Inferior parietal cortex (tissue), 1 donor: ENCODE results near the gene LPAR4.
"Not testable (repeated sequence)": the region's sequence is repeated elsewhere in the genome, so short reads cannot be mapped to it uniquely, and the experiment has no call there.

Experiments used
- DNase-seq: peaks from one replicate; pipeline ENCODE4 v3.0.0-alpha.2; 2016; ENCODE audit errors: extremely low spot score

The LPAR4 gene

DNA sequence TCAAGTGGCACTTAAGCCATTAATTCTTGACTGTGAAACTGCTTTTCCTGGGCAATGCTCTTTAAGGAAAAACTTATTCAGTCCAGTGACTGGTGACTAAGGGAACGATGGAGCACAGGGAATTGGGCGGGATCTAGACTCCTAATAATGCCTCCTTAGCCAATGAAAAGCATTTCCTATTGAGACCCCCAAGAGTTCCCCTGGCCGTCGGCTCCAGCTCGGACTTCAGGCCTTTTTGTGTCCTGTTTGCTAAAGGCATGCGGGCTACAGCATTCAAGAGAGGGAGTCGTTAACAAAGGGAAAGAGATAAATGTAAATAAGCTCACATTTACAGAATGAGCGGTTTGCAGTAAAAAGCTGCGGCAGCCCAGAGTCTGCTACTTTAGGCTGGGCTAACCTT, at the start of gene LPAR4:
LPAR4 (plus strand) TSS at position 232 of the 400 bp plus-strand sequence. CDS start 7,150 bp downstream, outside the sequence.
- DNase-seq: no peak

- no peak for DNase-seq
These were observed 41.4 kb upstream of the LPAR4 start for GRCh38 chrX:78706071-78706470.

DNA sequence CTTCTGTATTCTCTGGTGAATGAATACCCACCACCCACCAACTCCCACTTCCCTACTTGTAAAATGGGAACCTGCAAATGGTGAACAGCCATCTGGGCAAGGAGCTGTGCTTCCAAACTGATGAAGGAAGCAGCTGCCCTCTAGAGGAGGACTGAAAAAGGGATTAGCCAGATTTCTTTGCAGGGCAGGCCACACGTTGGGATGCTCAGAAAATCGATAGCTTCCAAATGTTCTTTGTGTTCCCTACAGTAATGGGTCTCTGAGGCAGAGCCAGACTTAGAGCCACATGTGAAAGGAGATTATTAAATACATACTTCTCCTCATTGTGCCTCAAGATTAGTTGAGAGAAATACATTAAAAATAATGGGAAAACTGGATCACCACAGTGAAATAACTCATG, 39.3 kb upstream of the LPAR4 start:
- no peak for DNase-seq

GRCh38 chrX:78708816-78709215, 38.7 kb upstream of the LPAR4 start:
- DNase-seq: no peak

DNA sequence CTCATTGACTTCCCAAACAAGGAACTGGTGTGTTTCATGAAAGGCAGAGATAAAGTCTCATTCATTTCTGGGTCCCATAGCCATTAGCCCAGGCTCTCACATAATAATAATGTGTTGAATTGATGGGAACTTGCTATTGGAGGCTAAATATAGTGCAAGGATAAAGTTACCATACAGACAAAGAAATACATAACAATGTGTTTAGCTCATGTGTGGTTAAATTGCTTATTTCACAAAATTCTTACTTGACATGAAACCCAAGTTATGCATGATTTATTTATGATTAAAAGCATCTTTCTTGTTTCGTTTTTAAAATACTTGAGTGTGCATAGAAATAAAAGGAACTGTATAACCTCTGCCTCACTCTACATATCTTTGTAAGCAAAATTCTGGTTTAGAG, 37.3 kb upstream of the LPAR4 start:
- DNase-seq: no peak

- DNase-seq: no peak
These were observed 35.2 kb upstream of the LPAR4 start for GRCh38 chrX:78712336-78712735.

GRCh38 chrX:78725287-78725686, 22.2 kb upstream of the LPAR4 start:
- DNase-seq: no peak

DNA sequence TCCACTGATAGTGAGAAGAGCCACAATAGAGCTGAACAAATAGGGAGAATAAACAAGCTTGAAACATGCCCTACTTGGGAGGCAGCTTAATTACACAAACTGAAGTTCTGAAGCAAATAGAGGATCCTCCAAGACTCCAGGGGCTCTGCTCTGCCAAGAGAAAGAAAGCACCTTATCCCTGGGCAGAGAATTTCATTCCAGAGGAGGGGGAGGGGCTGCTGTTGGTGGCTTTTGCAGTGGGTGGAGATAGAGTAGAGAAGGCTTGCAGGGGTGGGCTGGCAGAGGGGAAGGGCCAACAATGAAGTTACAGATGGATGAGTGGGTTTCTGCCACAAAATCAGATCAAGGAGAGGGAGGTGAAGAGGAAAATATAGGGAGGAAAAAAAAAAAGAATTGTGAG, 1.0 kb upstream of the LPAR4 start:
- DNase-seq: no peak

- no peak for DNase-seq
These were observed 451 bp downstream of the LPAR4 start for GRCh38 chrX:78747971-78748370.

- DNase-seq: no peak
These were observed 1.3 kb downstream of the LPAR4 start for GRCh38 chrX:78748846-78749245.

- no peak for DNase-seq
These were observed 6.1 kb downstream of the LPAR4 start for GRCh38 chrX:78753571-78753970.

- DNase-seq: no peak
These were observed 7.4 kb downstream of the LPAR4 start for GRCh38 chrX:78754917-78755316.

DNA sequence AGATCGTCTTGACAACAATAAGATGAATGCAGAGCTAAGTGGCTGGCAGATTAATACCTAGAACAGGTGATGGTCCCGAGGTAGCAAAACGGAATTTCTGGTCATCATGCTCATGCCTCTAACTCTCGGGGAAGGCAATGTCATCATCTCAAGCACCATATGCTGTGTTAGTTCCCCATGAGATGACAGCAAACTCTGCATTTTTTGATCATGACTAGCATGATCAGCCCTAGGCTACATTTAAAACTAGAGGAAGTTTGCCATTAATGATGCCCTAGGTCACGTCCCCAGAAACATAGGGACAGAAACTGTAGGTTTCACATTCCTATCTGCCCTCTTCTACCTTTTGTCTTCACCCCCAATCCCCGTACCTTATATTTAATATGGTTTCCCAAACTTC, 11.6 kb downstream of the LPAR4 start:
- DNase-seq: no peak

DNA sequence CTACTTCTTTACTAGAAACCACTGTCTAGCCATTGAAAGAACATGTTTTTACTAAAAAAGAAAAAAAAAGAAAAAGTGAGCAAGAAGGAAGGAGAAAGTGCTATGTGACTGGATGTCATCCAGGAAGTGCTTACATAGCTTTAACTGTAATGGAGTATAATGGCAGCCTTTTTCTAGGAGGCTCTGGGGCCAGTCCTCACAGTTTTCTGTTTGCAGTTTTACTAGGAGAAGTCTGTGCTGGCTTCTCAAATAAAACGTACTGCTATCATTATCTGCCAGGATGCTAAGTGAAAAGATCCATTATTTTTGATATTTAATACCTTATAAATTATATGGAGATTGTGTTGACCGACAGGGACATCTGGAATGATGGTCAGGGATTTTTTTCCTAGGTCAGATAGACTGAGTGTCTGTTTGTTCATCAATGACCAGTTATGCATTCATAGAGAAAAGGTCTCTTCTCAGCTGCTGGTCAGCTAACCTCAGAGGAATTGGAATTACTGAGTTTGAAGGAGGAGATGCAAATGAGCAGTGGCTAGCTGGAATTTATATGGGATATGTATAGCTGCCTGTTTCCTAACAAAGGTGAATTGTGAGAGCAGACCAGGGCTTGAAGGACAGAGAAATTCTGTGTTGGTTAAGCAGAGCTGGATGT, 21.7 kb downstream of the LPAR4 start:
- DNase-seq: no peak

DNA sequence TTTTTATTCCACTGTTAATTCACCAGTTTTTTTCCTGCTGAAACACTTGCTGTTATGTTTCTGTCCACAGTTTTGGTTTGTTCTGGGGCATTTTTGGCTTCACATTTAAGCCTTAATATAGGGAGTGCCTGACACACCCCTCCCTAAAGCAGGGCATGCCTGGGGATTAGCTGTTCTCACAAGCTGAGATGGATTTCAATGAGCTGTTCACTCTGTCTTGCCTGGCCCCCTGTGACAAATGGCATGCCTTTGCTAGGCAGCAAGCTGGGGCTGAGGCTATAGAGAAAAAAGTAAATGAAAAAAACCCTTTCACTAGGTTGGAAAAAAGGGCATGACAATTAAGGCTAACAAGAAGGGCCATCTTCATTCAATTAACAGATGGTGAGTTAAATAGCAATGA, 22.4 kb downstream of the LPAR4 start:
- no peak for DNase-seq

- no peak for DNase-seq
These were observed 49.4 kb downstream of the LPAR4 start for GRCh38 chrX:78796916-78797315.

DNA sequence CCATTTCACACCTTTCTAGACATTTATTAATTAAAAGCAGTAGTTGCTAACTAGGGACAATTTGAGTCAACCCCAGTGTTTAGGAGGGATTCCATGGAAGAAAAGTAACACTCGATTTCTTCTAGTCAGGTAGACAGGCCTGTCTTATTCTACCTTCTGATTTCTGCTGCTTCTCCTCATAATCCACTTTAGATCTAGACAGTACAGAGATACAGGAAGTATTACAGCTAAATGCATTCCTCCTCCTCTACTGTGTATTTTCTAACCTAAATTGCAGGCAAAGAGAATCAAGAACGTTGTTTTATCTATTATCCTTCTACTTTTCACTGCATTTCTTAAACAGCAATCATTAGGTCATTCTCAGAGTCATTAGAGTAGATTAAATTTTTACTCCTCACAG, 52.6 kb downstream of the LPAR4 start:
- no peak for DNase-seq

GRCh38 chrX:78800694-78801093, 53.2 kb downstream of the LPAR4 start:
- DNase-seq: no peak

DNA sequence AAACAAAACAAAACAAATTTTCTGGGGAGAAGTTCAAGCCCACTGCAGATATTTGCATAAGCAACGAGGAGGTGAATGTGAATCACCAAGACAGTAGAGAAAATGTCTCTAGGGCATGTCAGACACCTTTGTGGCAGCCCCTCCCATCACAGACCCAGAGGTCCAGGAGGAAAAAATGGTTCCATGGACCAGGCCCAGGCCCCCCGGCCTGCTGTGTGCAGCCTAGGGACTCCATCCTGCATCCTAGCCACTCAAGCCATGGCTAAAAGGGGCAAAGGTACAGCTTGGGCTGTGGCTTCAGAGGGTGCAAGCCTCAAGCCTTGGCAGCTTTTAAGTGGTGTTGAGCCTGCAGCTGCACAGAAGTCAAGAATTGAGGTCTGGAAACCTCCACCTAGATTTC, 54.0 kb downstream of the LPAR4 start:
- no peak for DNase-seq

GRCh38 chrX:78802526-78802925, 55.0 kb downstream of the LPAR4 start:
- DNase-seq: not testable (repeated sequence)
